GM19324 (cell line): ENCODE results near the gene BAK1.
"Not testable (repeated sequence)": the region's sequence is repeated elsewhere in the genome, so short reads cannot be mapped to it uniquely, and the experiment has no call there.

ENCODE experiments used
- ATAC-seq: cut with Tn5 transposase; IDR thresholded peaks from one replicate; pipeline ENCODE4 v1.9.1; 2021; ENCODE audit warnings: mild to moderate bottlenecking, moderate library complexity; ENCODE audit not compliant: unreplicated experiment, low FRiP score

Gene BAK1

DNA sequence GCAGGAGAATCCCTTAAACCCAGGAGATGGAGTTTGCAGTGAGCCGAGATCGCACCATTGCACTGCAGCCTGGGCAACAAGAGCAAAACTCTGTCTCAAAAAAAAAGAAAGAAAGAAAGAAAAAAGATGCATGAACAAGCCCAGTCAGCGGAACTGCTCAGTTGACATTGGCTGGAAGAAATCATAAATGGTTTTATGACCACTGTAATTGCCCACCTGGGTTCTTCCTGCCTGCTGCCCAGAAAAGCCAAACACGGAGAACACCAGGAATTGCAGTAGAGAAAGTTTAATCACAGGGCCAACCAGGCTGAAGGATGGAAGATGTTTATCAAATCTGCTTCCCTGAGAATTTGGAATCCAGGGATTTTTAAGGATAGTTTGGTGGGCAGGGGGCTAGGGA lies 22.7 kb downstream of the BAK1 start:
- ATAC-seq: no peak

- ATAC-seq: not testable (repeated sequence)
Measured at GRCh38 chr6:33552883-33553282, 27.2 kb downstream of the BAK1 start.

- no peak for ATAC-seq
Measured at GRCh38 chr6:33552252-33552651, 27.8 kb downstream of the BAK1 start.

GRCh38 chr6:33551538-33551937 lies 28.5 kb downstream of the BAK1 start:
- no peak for ATAC-seq

- ATAC-seq: no peak
Measured at GRCh38 chr6:33549896-33550295, 30.2 kb downstream of the BAK1 start.

DNA sequence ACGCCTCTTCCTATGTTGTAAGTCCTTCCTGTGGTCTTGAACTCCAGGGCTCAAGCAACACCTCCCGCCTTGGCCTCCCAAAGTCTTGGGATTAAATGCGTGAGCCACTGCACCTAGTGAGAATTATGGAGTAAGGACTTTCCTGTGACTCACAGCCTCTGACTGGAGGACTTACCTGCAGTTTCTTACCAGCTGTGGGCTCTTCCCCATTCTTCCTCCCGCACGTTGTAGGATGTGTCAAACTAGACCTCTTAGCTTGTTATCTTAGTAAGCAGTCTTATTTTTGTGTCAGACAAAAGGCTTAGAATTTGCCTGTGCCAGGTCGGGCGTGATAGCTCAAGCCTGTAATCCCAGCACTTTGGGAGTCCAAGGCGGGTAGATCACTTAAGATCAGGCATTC lies 30.9 kb downstream of the BAK1 start:
- ATAC-seq: no peak

DNA sequence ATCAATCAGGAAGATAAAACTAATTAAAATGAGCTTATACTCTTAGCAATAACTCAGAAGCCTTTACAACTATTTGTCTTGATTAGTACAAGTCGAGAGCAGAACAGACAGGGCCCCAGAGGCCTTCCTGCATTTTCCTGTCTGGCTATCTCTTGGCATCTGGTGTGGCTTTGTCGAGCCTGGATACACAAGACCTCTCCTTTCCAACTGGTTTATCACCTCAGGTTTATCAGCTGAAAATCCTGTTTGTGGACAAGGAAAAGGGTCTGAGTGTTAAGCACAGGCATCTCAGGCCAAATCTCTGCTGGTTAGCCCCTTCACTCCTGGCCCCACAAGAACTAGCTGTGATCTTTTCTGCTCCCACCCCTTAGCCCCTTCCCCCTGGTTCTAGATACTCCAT lies 32.6 kb downstream of the BAK1 start:
- ATAC-seq: no peak

DNA sequence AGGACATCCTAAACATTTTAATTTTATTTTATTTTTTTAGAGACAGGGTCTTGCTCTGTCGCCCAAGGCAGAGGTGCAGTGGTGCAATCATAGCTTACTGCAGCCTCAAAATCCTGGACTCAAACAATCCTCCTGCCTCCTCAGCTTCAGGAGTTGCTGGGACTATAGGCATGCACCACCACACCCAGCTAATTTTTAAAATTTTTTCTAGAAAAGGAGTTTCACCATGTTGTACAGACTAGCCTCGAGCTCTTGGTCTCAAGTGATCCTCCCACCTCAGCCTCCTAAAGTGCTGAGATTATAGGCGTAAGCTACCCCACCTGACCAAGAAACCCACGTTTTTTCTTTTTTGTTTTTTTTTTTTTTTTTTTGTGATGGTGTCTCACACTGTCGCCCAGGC lies 33.3 kb downstream of the BAK1 start:
- no peak for ATAC-seq

GRCh38 chr6:33545292-33545691 lies 34.8 kb downstream of the BAK1 start:
- not testable (repeated sequence) for ATAC-seq

DNA sequence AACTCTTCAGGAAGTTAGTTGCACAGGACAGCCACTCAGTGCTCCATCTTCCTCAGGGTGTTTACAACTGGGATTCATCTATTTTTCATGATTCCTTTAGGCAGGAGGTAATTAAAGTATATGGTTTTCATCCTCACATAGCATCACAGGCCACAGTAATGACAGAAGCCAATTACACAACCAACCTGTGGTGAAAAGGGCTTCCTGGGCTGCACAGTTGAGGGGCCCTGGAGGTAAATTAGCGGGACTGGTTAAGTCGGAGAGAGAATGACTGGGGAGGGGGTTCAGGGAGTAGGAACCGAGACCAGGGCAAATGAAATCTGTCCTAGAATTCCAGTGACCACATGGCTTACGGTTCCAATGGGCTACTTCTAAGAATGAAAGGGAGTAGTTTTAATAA lies 37.0 kb downstream of the BAK1 start:
- ATAC-seq: no peak

DNA sequence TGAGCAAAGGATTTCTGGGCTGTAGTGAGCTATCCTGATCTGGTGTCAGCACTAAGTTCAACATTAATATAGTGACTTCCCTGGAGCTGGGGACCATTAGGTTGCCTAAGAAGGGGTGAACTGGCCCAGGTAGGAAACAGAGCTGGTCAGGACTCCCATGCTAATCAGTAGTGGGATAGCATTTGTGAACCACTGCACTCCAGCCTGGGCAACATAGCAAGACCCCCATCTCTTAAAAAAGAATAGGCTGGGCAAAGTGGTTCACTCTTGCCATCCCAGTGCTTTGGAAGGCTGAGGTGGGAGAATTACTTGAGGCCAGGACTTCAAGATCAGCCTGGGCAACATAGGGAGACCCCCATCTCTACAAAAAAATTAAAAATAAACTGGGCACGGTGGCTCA lies 39.3 kb downstream of the BAK1 start:
- ATAC-seq: no peak

GRCh38 chr6:33534702-33535101 lies 45.4 kb downstream of the BAK1 start:
- ATAC-seq: no peak

GRCh38 chr6:33533163-33533869 lies 46.8 kb downstream of the BAK1 start:
- not testable (repeated sequence) for ATAC-seq

- not testable (repeated sequence) for ATAC-seq
Measured at GRCh38 chr6:33532431-33532830, 47.6 kb downstream of the BAK1 start.

- not testable (repeated sequence) for ATAC-seq
Measured at GRCh38 chr6:33530617-33531016, 49.5 kb downstream of the BAK1 start.
